Caco-2 (cell line): ENCODE results near the gene LGALS3BP. TPM values are rescaled to one million over a fixed set of nuclear protein-coding genes. Genes with fewer than 3 reads are reported as not detected.
A peak's percentile ranks its signal among the peaks of the same experiment; 100 is the strongest.
"Not testable (repeated sequence)": the region's sequence is repeated elsewhere in the genome, so short reads cannot be mapped to it uniquely, and the experiment has no call there.

Source experiments
- BruUV-seq: library from RNA; stranded (reverse); fragments of 400-500 nt; replicated peaks from 2 replicates; lab custom pipeline; 2021; lab: Mats Ljungman, UMichigan
- CTCF ChIA-PET: fragments of 300-600 bp; sonication (Branson Sonifier 250); formaldehyde crosslinking; loops from one replicate; lab custom pipeline; 2022; ENCODE audit warnings: antibody characterized with exemption; lab: Charles Lee
- POLR2A ChIA-PET: fragments of 300-600 bp; sonication (Branson Sonifier 250); formaldehyde crosslinking; loops from one replicate; lab custom pipeline; 2022; ENCODE audit warnings: antibody characterized with exemption; lab: Charles Lee
- DNase-seq, 2 experiments: peaks; one replicate each; pipeline versions ENCODE4 v3.0.0 to v3.0.0-alpha.2; 2020 to 2022
- H3K27me3 ChIP-seq: replicated peaks from 2 replicates; pipeline ENCODE4 v1.6.0; 2011; ENCODE audit warnings: low read length; ENCODE audit not compliant: control insufficient read depth, insufficient read depth
- H3K36me3 ChIP-seq: 2 replicates; pipeline ENCODE4 v1.5.1; 2011; ENCODE audit warnings: low read length; ENCODE audit not compliant: control insufficient read depth, insufficient read depth
- H3K4me1 ChIP-seq: fragments of 250-450 bp; sonication (Bioruptor Pico); 2 replicates; pipeline ENCODE4 v1.5.1; 2020; ENCODE audit warnings: mild to moderate bottlenecking
- H3K4me3 ChIP-seq: 2 replicates; pipeline ENCODE4 v1.5.1; 2011; ENCODE audit warnings: low read depth, mild to moderate bottlenecking, control low read depth, low read length
- H3K9me3 ChIP-seq: fragments of 250-450 bp; sonication (Bioruptor Pico); 2 replicates; pipeline ENCODE4 v1.5.1; 2020; ENCODE audit warnings: mild to moderate bottlenecking, moderate library complexity
- H3K27ac Mint-ChIP-seq: one replicate; pipeline ENCODE4 v1.8.0; 2022; ENCODE audit warnings: mixed read lengths; ENCODE audit not compliant: unreplicated experiment
- H3K27me3 Mint-ChIP-seq: one replicate; pipeline ENCODE4 v1.8.0; 2022; ENCODE audit warnings: mixed read lengths; ENCODE audit not compliant: insufficient read depth, unreplicated experiment
- H3K36me3 Mint-ChIP-seq: one replicate; pipeline ENCODE4 v1.8.0; 2022; ENCODE audit warnings: mild to moderate bottlenecking, mixed read lengths; ENCODE audit not compliant: insufficient read depth, unreplicated experiment
- H3K4me1 Mint-ChIP-seq: one replicate; pipeline ENCODE4 v1.8.0; 2022; ENCODE audit warnings: low read depth, mixed read lengths; ENCODE audit not compliant: unreplicated experiment
- H3K4me3 Mint-ChIP-seq: one replicate; pipeline ENCODE4 v1.8.0; 2022; ENCODE audit warnings: mild to moderate bottlenecking, moderate library complexity, mixed read lengths; ENCODE audit not compliant: unreplicated experiment
- H3K9me3 Mint-ChIP-seq: one replicate; pipeline ENCODE4 v1.8.0; 2022; ENCODE audit warnings: mixed read lengths; ENCODE audit not compliant: unreplicated experiment
- intact Hi-C: fragments of 100-400 bp; cut with micrococcal nuclease; formaldehyde crosslinking; loops from one replicate; pipeline ENCODE4 v1.10.0; 2022; ENCODE audit not compliant: unreplicated experiment
- total RNA-seq: library from RNA; stranded (reverse); gene quantifications from 2 replicates; pipeline ENCODE4 v1.2.3, GENCODE V29; 2022
- TF ChIP-seq, protein P1 (sequence below), 2 experiments: fragments of 200-600 bp in 1 of 2; IDR thresholded peaks; 1 replicate in 1 of 2; 2 replicates in 1 of 2; pipeline versions ENCODE4 v1.5.1 to v1.8.0; 2011 to 2022; ENCODE audit warnings: antibody characterized with exemption in 1 of 2, control low read depth in 1 of 2, inconsistent platforms in 1 of 2, low read depth in 1 of 2, low read length in 1 of 2, mild to moderate bottlenecking in 1 of 2, moderate library complexity in 1 of 2; ENCODE audit not compliant: insufficient read depth in 1 of 2, severe bottlenecking in 1 of 2, unreplicated experiment in 1 of 2

The LGALS3BP gene
- total RNA-seq, 1 experiment from 2014 or later: 65.4 TPM

DNA sequence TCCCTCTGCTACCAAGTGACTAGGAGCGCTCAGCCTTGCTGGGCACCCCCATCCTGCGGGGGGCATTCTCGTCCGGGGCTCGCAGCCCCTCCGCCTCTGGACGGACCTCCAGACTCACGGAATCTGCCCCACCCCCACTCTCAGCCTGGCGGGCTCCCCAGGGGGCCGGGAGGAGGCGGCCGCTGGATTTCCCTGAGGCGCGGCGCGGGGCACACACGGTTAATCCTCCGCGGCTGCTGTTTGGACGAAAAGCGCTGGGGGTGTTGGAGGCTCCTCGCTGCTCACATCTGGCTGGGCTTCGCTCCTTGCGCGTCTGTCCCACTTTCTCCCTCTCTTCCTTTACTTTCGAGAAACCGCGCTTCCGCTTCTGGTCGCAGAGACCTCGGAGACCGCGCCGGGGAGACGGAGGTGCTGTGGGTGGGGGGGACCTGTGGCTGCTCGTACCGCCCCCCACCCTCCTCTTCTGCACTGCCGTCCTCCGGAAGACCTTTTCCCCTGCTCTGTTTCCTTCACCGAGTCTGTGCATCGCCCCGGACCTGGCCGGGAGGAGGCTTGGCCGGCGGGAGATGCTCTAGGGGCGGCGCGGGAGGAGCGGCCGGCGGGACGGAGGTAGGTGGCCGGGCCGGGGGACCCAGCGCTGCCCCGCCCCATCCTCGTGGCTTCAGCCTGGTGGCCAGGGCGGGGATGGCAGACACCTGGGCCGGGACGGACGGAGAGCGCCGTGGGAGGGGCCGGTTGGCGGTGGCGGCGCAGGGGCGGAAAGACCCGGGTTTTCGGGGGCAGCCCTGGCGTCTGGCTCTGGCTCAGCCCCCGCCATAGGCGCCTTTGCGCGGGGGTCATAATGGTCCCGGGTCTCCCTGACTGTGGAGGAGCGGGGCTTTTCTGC lies 44.4 kb upstream of the LGALS3BP start, which contains the start of gene C1QTNF1:
TSS of gene C1QTNF1 (plus strand) at position 284 of the 886 bp plus-strand sequence. CDS start 19,800 bp downstream, outside the sequence.
- POLR2A ChIA-PET: no interaction called here
- Histone ChIP-seq H3K27me3 (no peaks in the 10 kb centered on the region), H3K4me3 (peak within 1 kb of the TSS; percentile 84), H3K9me3 (no peaks in the 10 kb centered on the region), H3K36me3 (no peaks in the 10 kb centered on the region), H3K4me1 (peaks cover 64% of the 10 kb centered on the region)
- intact Hi-C loops: no loop called here
- peak within 1 kb of the TSS; percentile 85 for H3K4me3 Mint-ChIP-seq
- TF ChIP-seq, protein P1, sequence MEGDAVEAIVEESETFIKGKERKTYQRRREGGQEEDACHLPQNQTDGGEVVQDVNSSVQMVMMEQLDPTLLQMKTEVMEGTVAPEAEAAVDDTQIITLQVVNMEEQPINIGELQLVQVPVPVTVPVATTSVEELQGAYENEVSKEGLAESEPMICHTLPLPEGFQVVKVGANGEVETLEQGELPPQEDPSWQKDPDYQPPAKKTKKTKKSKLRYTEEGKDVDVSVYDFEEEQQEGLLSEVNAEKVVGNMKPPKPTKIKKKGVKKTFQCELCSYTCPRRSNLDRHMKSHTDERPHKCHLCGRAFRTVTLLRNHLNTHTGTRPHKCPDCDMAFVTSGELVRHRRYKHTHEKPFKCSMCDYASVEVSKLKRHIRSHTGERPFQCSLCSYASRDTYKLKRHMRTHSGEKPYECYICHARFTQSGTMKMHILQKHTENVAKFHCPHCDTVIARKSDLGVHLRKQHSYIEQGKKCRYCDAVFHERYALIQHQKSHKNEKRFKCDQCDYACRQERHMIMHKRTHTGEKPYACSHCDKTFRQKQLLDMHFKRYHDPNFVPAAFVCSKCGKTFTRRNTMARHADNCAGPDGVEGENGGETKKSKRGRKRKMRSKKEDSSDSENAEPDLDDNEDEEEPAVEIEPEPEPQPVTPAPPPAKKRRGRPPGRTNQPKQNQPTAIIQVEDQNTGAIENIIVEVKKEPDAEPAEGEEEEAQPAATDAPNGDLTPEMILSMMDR (IDR thresholded peaks at IDR 0.05; ENCODE audit: insufficient read depth in 1 of 2, low read depth in 1 of 2, low read length in 1 of 2, severe bottlenecking in 1 of 2, unreplicated experiment in 1 of 2): peak; percentile 56 to 58
- no peaks in the 10 kb centered on the region for H3K9me3 Mint-ChIP-seq
- H3K36me3 Mint-ChIP-seq: peaks cover 9% of the 10 kb centered on the region
- H3K27ac Mint-ChIP-seq: peak within 1 kb of the TSS; percentile 98
- CTCF ChIA-PET: no interaction called here
- H3K27me3 Mint-ChIP-seq: no peaks in the 10 kb centered on the region
- DNase-seq: peak; percentile 82 to 92
- BruUV-seq: no TSS peak
- peaks cover 57% of the 10 kb centered on the region for H3K4me1 Mint-ChIP-seq

DNA sequence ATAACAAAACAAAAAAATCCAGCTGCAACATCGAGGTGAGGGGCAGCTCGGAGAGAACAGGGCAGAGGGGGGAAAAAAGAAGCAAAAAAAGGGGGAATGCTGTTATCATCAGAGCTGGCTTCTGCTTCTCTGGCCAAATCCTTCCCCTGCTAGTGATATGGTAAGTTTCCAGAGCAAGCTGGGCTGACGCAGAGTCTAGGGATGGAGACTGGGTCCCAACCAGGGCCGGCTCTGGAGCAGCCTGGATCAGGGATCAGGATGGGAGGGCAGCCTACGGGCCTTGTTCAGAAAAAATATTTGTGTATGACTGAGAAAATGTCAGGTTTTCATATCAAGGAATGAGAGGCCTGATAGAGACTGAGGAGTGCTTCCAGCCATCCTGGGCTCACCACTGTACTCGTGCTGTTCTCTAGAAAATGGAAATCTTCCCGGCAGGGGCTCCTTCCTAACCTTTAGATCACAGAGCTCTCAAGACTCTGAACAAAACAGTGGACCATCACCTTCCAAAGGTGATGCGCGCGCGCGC lies 43.5 kb upstream of the LGALS3BP start:
- intact Hi-C loops: no loop called here
- Histone ChIP-seq H3K36me3 (no peaks in the 10 kb centered on the region), H3K4me3 (no peak overlapping the region; the same call in 1 of the 2 replicates), H3K4me1 (peaks cover 64% of the 10 kb centered on the region), H3K9me3 (no peaks in the 10 kb centered on the region), H3K27me3 (no peaks in the 10 kb centered on the region)
- H3K36me3 Mint-ChIP-seq: peaks cover 9% of the 10 kb centered on the region
- peaks cover 66% of the 10 kb centered on the region for H3K4me1 Mint-ChIP-seq
- peak overlapping the region; percentile 85 for H3K4me3 Mint-ChIP-seq
- DNase-seq: peak in 1 of 2 experiments; percentile 15
- CTCF ChIA-PET: interaction anchor here (2.8 kb wide), 1 partner anchor 22 kb away, joined by 11 read pairs; no protein-coding TSS in a partner anchor
- POLR2A ChIA-PET: no interaction called here
- no peaks in the 10 kb centered on the region for H3K27me3 Mint-ChIP-seq
- H3K27ac Mint-ChIP-seq: no peak overlapping the region
- no peaks in the 10 kb centered on the region for H3K9me3 Mint-ChIP-seq
- TF ChIP-seq, protein P1 (IDR thresholded peaks at IDR 0.05; ENCODE audit: insufficient read depth in 1 of 2, low read depth in 1 of 2, low read length in 1 of 2, severe bottlenecking in 1 of 2, unreplicated experiment in 1 of 2): no peak
- BruUV-seq: no TSS peak

DNA sequence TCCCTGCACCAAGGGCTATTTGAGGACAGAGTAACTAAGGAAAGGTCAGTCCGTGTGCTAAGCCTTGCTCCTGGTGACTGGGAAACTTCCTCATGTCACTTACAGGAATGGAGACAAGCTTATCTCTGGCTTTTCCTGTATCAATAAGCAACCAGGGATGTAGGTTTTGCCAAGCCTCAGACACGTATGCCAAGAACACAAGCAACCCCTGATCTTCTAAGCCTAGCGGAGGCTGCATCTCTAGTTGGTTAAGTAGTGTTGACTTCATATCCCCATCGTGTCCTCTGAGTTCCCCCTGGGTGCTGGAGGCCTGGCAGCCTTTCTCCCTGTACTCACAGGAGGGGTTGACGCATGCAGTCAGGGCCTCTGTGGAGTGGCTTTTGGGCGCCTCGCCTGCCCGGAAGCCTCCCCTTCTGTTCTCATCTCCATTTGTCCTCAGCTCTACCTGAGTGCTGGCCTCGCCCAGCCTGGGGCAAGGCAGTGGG lies 42.8 kb upstream of the LGALS3BP start:
- Mint-ChIP-seq H3K27me3 (no peaks in the 10 kb centered on the region), H3K27ac (no peak overlapping the region), H3K4me1 (peaks cover 68% of the 10 kb centered on the region), H3K4me3 (no peak overlapping the region), H3K36me3 (peaks cover 9% of the 10 kb centered on the region), H3K9me3 (no peaks in the 10 kb centered on the region)
- no peak overlapping the region for H3K4me3 ChIP-seq
- TF ChIP-seq, protein P1 (IDR thresholded peaks at IDR 0.05; ENCODE audit: insufficient read depth in 1 of 2, low read depth in 1 of 2, low read length in 1 of 2, severe bottlenecking in 1 of 2, unreplicated experiment in 1 of 2): no peak
- POLR2A ChIA-PET: no interaction called here
- H3K9me3 ChIP-seq: no peaks in the 10 kb centered on the region
- CTCF ChIA-PET: interaction anchor here (0.7 to 2.8 kb wide), 3 partner anchors 16 to 52 kb away, joined by 3 to 11 read pairs (median 3); partner anchors contain the start of gene ENGASE
- intact Hi-C loops: no loop called here
- no TSS peak for BruUV-seq
- H3K4me1 ChIP-seq: peaks cover 64% of the 10 kb centered on the region
- H3K27me3 ChIP-seq: no peaks in the 10 kb centered on the region
- no peaks in the 10 kb centered on the region for H3K36me3 ChIP-seq
- peak in 1 of 2 experiments; percentile 30 for DNase-seq

DNA sequence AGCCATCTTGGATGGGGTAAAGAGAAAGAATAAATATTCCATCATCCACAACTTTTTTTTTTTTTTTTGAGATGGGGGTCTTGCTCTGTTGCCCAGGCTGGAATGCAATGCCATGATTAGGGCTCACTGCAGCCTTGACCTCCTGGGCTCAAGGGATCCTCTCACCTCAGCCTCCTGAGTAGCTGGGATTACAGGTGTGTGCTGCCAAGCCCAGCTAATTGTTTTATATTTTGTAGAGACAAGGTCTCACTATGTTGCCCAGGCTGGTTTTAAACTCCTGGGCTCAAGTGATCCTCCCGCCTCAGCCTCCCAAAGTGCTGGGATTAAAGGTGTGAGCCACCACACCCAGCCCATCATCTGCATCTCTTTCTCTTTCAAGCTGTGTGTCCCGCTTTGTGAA lies 42.2 kb upstream of the LGALS3BP start:
- peaks cover 68% of the 10 kb centered on the region for H3K4me1 Mint-ChIP-seq
- CTCF ChIA-PET: interaction anchor here (0.7 to 2.8 kb wide), 4 partner anchors 16 to 907 kb away, joined by 3 to 11 read pairs (median 4); partner anchors contain the start of gene ENGASE
- H3K36me3 ChIP-seq, H3K9me3 ChIP-seq, BruUV-seq, POLR2A ChIA-PET, intact Hi-C loops, H3K4me3 Mint-ChIP-seq, H3K4me3 ChIP-seq, H3K36me3 Mint-ChIP-seq, H3K27ac Mint-ChIP-seq, H3K27me3 ChIP-seq, H3K9me3 Mint-ChIP-seq, H3K27me3 Mint-ChIP-seq: not testable (repeated sequence)
- H3K4me1 ChIP-seq: peaks cover 64% of the 10 kb centered on the region
- DNase-seq: peak in 1 of 2 experiments; percentile 10
